Measurements from ENCODE around the gene EYS. TPM values are rescaled to one million over a fixed set of nuclear protein-coding genes. Genes with fewer than 3 reads are reported as not detected.

Gene EYS
- total RNA-seq, 1 experiment from 2014 or later, result not detected

GRCh38 chr6:65416621-65417020, 290.4 kb downstream of the EYS start:
- no peaks in the 10 kb centered on the region for H3K9me2 ChIP-seq (ENCODE audit: insufficient read depth)
- DNase-seq (ENCODE audit: low read depth, low spot score) (no peak), ATAC-seq (no peak)
- no peaks in the 10 kb centered on the region for H3K36me3 ChIP-seq (ENCODE audit: control insufficient read depth in 1 of 2, insufficient read depth in 2 of 2, low read length in 2 of 2)
- ChIA-PET CTCF (no interaction called here), POLR2A (no interaction called here), RAD21 (ENCODE audit: low non-redundant PET in 1 of 2, low total read pairs in 2 of 2, uncharacterized antibody in 2 of 2, unreplicated experiment in 2 of 2) (no interaction called here)
- no TSS peak for BruUV-seq (replicated peaks)
- peaks cover 12 to 34% of the 10 kb centered on the region in 2 experiments; a peak in 3 of 4 replicates for H3K9me3 ChIP-seq (ENCODE audit: control insufficient read depth in 1 of 2, insufficient read depth in 1 of 2, low read depth in 1 of 2, low read length in 2 of 2)
- no peaks in the 10 kb centered on the region for H3K27me3 ChIP-seq (ENCODE audit: insufficient read depth, low read length)
- no peak overlapping the region for H3K9ac ChIP-seq (ENCODE audit: low read length)
- no peak for TF ChIP-seq ATF3 (IDR thresholded peaks at IDR 0.05)
- TF ChIP-seq ZFX (IDR thresholded peaks at IDR 0.05), result no peak
- no peaks in the 10 kb centered on the region for H3K4me1 ChIP-seq (ENCODE audit: control insufficient read depth in 1 of 2, insufficient read depth in 2 of 2, low read length in 2 of 2)
- H3K4me3 ChIP-seq (replicated peaks in 1 of 2; ENCODE audit: low read depth in 1 of 2, low read length in 2 of 2), result no peak overlapping the region
- H4K20me1 ChIP-seq (ENCODE audit: insufficient read depth), result no peaks in the 10 kb centered on the region
- no peak overlapping the region for H3K4me2 ChIP-seq (ENCODE audit: low read length)
- no peak overlapping the region for H3K27ac ChIP-seq (ENCODE audit: low read depth, low read length)
- H3K79me2 ChIP-seq (ENCODE audit: insufficient read depth, low read length), result no peaks in the 10 kb centered on the region
- intact Hi-C loops (cut with micrococcal nuclease), result no loop called here
- H2AFZ ChIP-seq (ENCODE audit: low read depth, low read length, poor library complexity, severe bottlenecking), result no peak overlapping the region

GRCh38 chr6:65410309-65410708, 296.7 kb downstream of the EYS start:
- H3K4me3 ChIP-seq (replicated peaks in 1 of 2; ENCODE audit: low read depth in 1 of 2, low read length in 2 of 2), result no peak overlapping the region
- no peak overlapping the region for H3K4me2 ChIP-seq (ENCODE audit: low read length)
- ChIA-PET POLR2A (no interaction called here), RAD21 (ENCODE audit: low non-redundant PET in 1 of 2, low total read pairs in 2 of 2, uncharacterized antibody in 2 of 2, unreplicated experiment in 2 of 2) (no interaction called here), CTCF (no interaction called here)
- no TSS peak for BruUV-seq (replicated peaks)
- ATAC-seq (no peak), DNase-seq (ENCODE audit: low read depth, low spot score) (no peak)
- H3K9me3 ChIP-seq (ENCODE audit: control insufficient read depth in 1 of 2, insufficient read depth in 1 of 2, low read depth in 1 of 2, low read length in 2 of 2), result peaks cover 6 to 12% of the 10 kb centered on the region in 2 experiments; a peak in 2 of 4 replicates
- no peaks in the 10 kb centered on the region for H3K9me2 ChIP-seq (ENCODE audit: insufficient read depth)
- H2AFZ ChIP-seq (ENCODE audit: low read depth, low read length, poor library complexity, severe bottlenecking), result no peak overlapping the region
- no peak overlapping the region for H3K9ac ChIP-seq (ENCODE audit: low read length)
- H3K36me3 ChIP-seq (ENCODE audit: control insufficient read depth in 1 of 2, insufficient read depth in 2 of 2, low read length in 2 of 2), result no peaks in the 10 kb centered on the region
- H3K4me1 ChIP-seq (ENCODE audit: control insufficient read depth in 1 of 2, insufficient read depth in 2 of 2, low read length in 2 of 2), result no peaks in the 10 kb centered on the region
- no peak overlapping the region for H3K27ac ChIP-seq (ENCODE audit: low read depth, low read length)
- intact Hi-C loops (cut with micrococcal nuclease), result no loop called here
- no peaks in the 10 kb centered on the region for H4K20me1 ChIP-seq (ENCODE audit: insufficient read depth)
- no peaks in the 10 kb centered on the region for H3K79me2 ChIP-seq (ENCODE audit: insufficient read depth, low read length)
- H3K27me3 ChIP-seq (ENCODE audit: insufficient read depth, low read length), result no peaks in the 10 kb centered on the region
- TF ChIP-seq TCF7L2 (IDR thresholded peaks at IDR 0.05; ENCODE audit: borderline replicate concordance, extremely low read depth, insufficient read depth, insufficient read length), result no peak
- no peak for TF ChIP-seq ATF3 (IDR thresholded peaks at IDR 0.05)
- no peak for TF ChIP-seq POLR2AphosphoS5 (IDR thresholded peaks at IDR 0.05; ENCODE audit: low read depth, low read length)
- TF ChIP-seq CEBPB (IDR thresholded peaks at IDR 0.05; ENCODE audit: low read depth), result no peak
- TF ChIP-seq ZBTB33 (IDR thresholded peaks at IDR 0.05; ENCODE audit: extremely low read depth, insufficient replicate concordance, low read length), result no peak
- no peak for TF ChIP-seq YY1 (IDR thresholded peaks at IDR 0.05; ENCODE audit: extremely low read depth, insufficient replicate concordance, low read depth, low read length)
- TF ChIP-seq SRF (IDR thresholded peaks at IDR 0.05; ENCODE audit: low read depth), result no peak
- TF ChIP-seq EZH2 (IDR thresholded peaks at IDR 0.05), result no peak
- no peak for TF ChIP-seq FOSL1 (IDR thresholded peaks at IDR 0.05; ENCODE audit: low read depth)
- TF ChIP-seq RAD21 (IDR thresholded peaks at IDR 0.05; ENCODE audit: low read depth), result no peak
- no peak for TF ChIP-seq SIN3A (IDR thresholded peaks at IDR 0.05; ENCODE audit: low read depth)
- TF ChIP-seq JUND (IDR thresholded peaks at IDR 0.05), result no peak
- no peak for TF ChIP-seq REST (IDR thresholded peaks at IDR 0.05; ENCODE audit: low read depth)
- TF ChIP-seq ZNF274 (IDR thresholded peaks at IDR 0.05; ENCODE audit: low read depth, low read length), result no peak
- TF ChIP-seq POLR2A (IDR thresholded peaks at IDR 0.05; ENCODE audit: borderline replicate concordance, extremely low read depth, insufficient read depth, insufficient read length), result no peak
- TF ChIP-seq EGR1 (IDR thresholded peaks at IDR 0.05; ENCODE audit: low read depth), result no peak
